Measurements from ENCODE around the gene MSANTD2. TPM values are rescaled to one million over a fixed set of nuclear protein-coding genes. Genes with fewer than 3 reads are reported as not detected.

The MSANTD2 gene
- total RNA-seq, 1 experiment from 2014 or later, result 13.6 TPM

- in situ Hi-C loops (cut with HindIII; ENCODE audit: low pct_unique_long_range_greater_than_20kb, low sequenced_read_pairs), result no loop called here
Observed at GRCh38 chr11:124760205-124760652, 40.0 kb downstream of the MSANTD2 start.

GRCh38 chr11:124759266-124760204 lies 40.7 kb downstream of the MSANTD2 start:
- in situ Hi-C loops (cut with HindIII; ENCODE audit: low pct_unique_long_range_greater_than_20kb, low sequenced_read_pairs), result no loop called here
- DNase-seq (ENCODE audit: low read depth), result no peak

More at GRCh38 chr11:124760205-124760652, 40.0 kb downstream of the MSANTD2 start:
- no peak for DNase-seq (ENCODE audit: low read depth)

- DNase-seq (ENCODE audit: low read depth), result peak; percentile 64
- in situ Hi-C loops (cut with HindIII; ENCODE audit: low pct_unique_long_range_greater_than_20kb, low sequenced_read_pairs), result no loop called here
Observed at GRCh38 chr11:124758355-124759265, 41.6 kb downstream of the MSANTD2 start.

GRCh38 chr11:124757320-124757719 lies 42.9 kb downstream of the MSANTD2 start:
- DNase-seq (ENCODE audit: low read depth), result no peak
- in situ Hi-C loops (cut with HindIII; ENCODE audit: low pct_unique_long_range_greater_than_20kb, low sequenced_read_pairs), result no loop called here

- in situ Hi-C loops (cut with HindIII; ENCODE audit: low pct_unique_long_range_greater_than_20kb, low sequenced_read_pairs), result no loop called here
- DNase-seq (ENCODE audit: low read depth), result no peak
Observed at GRCh38 chr11:124756753-124757227, 43.4 kb downstream of the MSANTD2 start.

- no peak for DNase-seq (ENCODE audit: low read depth)
- in situ Hi-C loops (cut with HindIII; ENCODE audit: low pct_unique_long_range_greater_than_20kb, low sequenced_read_pairs), result no loop called here
Observed at GRCh38 chr11:124756033-124756752, 44.0 kb downstream of the MSANTD2 start.

- in situ Hi-C loops (cut with HindIII; ENCODE audit: low pct_unique_long_range_greater_than_20kb, low sequenced_read_pairs), result no loop called here
- DNase-seq (ENCODE audit: low read depth), result no peak
Observed at GRCh38 chr11:124754710-124755109, 45.5 kb downstream of the MSANTD2 start.

GRCh38 chr11:124754309-124754708 lies 45.9 kb downstream of the MSANTD2 start:
- no peak for DNase-seq (ENCODE audit: low read depth)
- in situ Hi-C loops (cut with HindIII; ENCODE audit: low pct_unique_long_range_greater_than_20kb, low sequenced_read_pairs), result no loop called here

GRCh38 chr11:124753624-124754023 lies 46.6 kb downstream of the MSANTD2 start:
- DNase-seq (ENCODE audit: low read depth), result no peak
- in situ Hi-C loops (cut with HindIII; ENCODE audit: low pct_unique_long_range_greater_than_20kb, low sequenced_read_pairs), result no loop called here

GRCh38 chr11:124753205-124753604 lies 47.0 kb downstream of the MSANTD2 start:
- no peak for DNase-seq (ENCODE audit: low read depth)
- in situ Hi-C loops (cut with HindIII; ENCODE audit: low pct_unique_long_range_greater_than_20kb, low sequenced_read_pairs), result no loop called here

GRCh38 chr11:124752471-124753102 lies 47.6 kb downstream of the MSANTD2 start:
- no peak for DNase-seq (ENCODE audit: low read depth)
- in situ Hi-C loops (cut with HindIII; ENCODE audit: low pct_unique_long_range_greater_than_20kb, low sequenced_read_pairs), result no loop called here

GRCh38 chr11:124751741-124752470 lies 48.3 kb downstream of the MSANTD2 start, which contains the start of gene VSIG2:
Gene VSIG2 (minus strand): TSS chr11:124752255. CDS start chr11:124752137, 118 bp downstream.
- no peak for DNase-seq (ENCODE audit: low read depth)
- in situ Hi-C loops (cut with HindIII; ENCODE audit: low pct_unique_long_range_greater_than_20kb, low sequenced_read_pairs), result no loop called here

- no peak for DNase-seq (ENCODE audit: low read depth)
- in situ Hi-C loops (cut with HindIII; ENCODE audit: low pct_unique_long_range_greater_than_20kb, low sequenced_read_pairs), result no loop called here
Observed at GRCh38 chr11:124751391-124751740, 48.8 kb downstream of the MSANTD2 start.

GRCh38 chr11:124749912-124750311 lies 50.3 kb downstream of the MSANTD2 start:
- DNase-seq (ENCODE audit: low read depth), result no peak
- in situ Hi-C loops (cut with HindIII; ENCODE audit: low pct_unique_long_range_greater_than_20kb, low sequenced_read_pairs), result no loop called here

- no peak for DNase-seq (ENCODE audit: low read depth)
- in situ Hi-C loops (cut with HindIII; ENCODE audit: low pct_unique_long_range_greater_than_20kb, low sequenced_read_pairs), result no loop called here
Observed at GRCh38 chr11:124748481-124749343, 51.5 kb downstream of the MSANTD2 start.

- in situ Hi-C loops (cut with HindIII; ENCODE audit: low pct_unique_long_range_greater_than_20kb, low sequenced_read_pairs), result no loop called here
Observed at GRCh38 chr11:124748100-124748418, 52.1 kb downstream of the MSANTD2 start.

More at GRCh38 chr11:124748100-124748418, 52.1 kb downstream of the MSANTD2 start:
- no peak for DNase-seq (ENCODE audit: low read depth)

Data from Caki2 (cell line).